NCI-H82 (cell line): Measurements from ENCODE around the gene UQCC5.
A peak's percentile ranks its signal among the peaks of the same experiment; 100 is the strongest.

ENCODE experiments used
- DNase-seq: peaks from one replicate; lab custom pipeline; 2025; lab: John Stamatoyannopoulos, UW

UQCC5 gene

GRCh38 chr3:52504977-52505376 is 31.4 kb upstream of the UQCC5 start:
- no peak for DNase-seq

- DNase-seq, result peak; percentile 31
These were observed 30.0 kb upstream of the UQCC5 start for GRCh38 chr3:52506266-52506966.

GRCh38 chr3:52507359-52507758 is 29.0 kb upstream of the UQCC5 start:
- DNase-seq, result peak; percentile 10

GRCh38 chr3:52509753-52510328 is 26.6 kb upstream of the UQCC5 start:
- DNase-seq, result no peak

GRCh38 chr3:52511509-52511908 is 24.9 kb upstream of the UQCC5 start:
- DNase-seq, result no peak

- peak; percentile 14 for DNase-seq
These were observed 24.3 kb upstream of the UQCC5 start for GRCh38 chr3:52512105-52512504.

GRCh38 chr3:52512727-52513126 is 23.7 kb upstream of the UQCC5 start:
- DNase-seq, result no peak

- DNase-seq, result no peak
These were observed 23.1 kb upstream of the UQCC5 start for GRCh38 chr3:52513281-52513680.

GRCh38 chr3:52514576-52514975 is 21.8 kb upstream of the UQCC5 start:
- DNase-seq, result no peak

- DNase-seq, result no peak
These were observed 21.2 kb upstream of the UQCC5 start for GRCh38 chr3:52515192-52515591.

GRCh38 chr3:52516509-52517195 is 19.8 kb upstream of the UQCC5 start:
- no peak for DNase-seq

GRCh38 chr3:52517796-52518722 is 18.3 kb upstream of the UQCC5 start:
- no peak for DNase-seq

- DNase-seq, result no peak
These were observed 17.5 kb upstream of the UQCC5 start for GRCh38 chr3:52518723-52519444.

GRCh38 chr3:52519445-52520140 is 16.8 kb upstream of the UQCC5 start:
- no peak for DNase-seq

GRCh38 chr3:52520141-52520667 is 16.2 kb upstream of the UQCC5 start:
- no peak for DNase-seq

- DNase-seq, result no peak
These were observed 15.5 kb upstream of the UQCC5 start for GRCh38 chr3:52520716-52521487.

GRCh38 chr3:52521488-52521824 is 14.9 kb upstream of the UQCC5 start:
- no peak for DNase-seq

- DNase-seq, result no peak
These were observed 14.3 kb upstream of the UQCC5 start for GRCh38 chr3:52521881-52522650.

- DNase-seq, result no peak
These were observed 13.7 kb upstream of the UQCC5 start for GRCh38 chr3:52522651-52523251.
